Stimulated activated CD4-positive, alpha-beta T cell treated with anti-CD3 and anti-CD28 coated beads, Interleukin-4, amount 100 ng/mL, for 4 hours (primary cell): ENCODE results near the gene TMPRSS6.

Experiments
- DNase-seq, 2 experiments: peaks; one replicate each; pipeline ENCODE4 v3.0.0-alpha.2; 2020

TMPRSS6 gene

DNA sequence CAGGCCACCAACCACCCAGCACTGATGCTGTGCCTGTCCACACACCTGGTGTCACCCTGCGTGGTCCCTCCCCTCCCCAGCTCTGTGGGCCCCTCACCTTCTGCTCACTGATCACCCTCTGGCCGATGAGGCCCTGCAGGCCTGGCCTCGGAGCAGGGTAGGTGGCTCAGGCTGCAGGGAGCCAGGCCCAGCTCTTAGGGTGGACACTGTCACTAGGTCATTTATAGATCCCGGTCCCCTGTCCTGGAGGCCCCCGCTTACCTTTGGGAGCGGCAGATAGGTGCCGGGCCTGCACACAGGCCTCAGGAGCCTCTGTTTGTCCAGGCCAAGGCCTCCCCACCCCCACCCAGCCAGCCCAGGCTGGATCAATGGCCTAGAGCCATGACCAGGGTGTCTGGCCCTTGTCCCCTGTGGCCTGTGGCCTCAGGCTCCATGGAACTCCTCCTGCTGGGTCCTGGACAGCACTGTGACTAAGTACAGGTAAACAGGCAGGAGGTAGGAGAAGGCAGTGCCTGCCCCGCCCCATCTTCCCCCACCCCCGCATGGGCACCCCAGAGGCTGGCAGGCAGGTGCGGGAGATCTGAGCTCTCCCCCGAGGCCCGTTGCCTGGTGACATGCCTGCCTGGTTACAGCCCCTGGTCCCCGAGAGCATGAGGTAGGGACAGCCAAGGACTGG is at the start of gene TMPRSS6:
Gene TMPRSS6 (minus strand): TSS at position 472 of the 676 bp plus-strand sequence. CDS start 6,296 bp downstream, outside the sequence.
- DNase-seq = no peak

DNA sequence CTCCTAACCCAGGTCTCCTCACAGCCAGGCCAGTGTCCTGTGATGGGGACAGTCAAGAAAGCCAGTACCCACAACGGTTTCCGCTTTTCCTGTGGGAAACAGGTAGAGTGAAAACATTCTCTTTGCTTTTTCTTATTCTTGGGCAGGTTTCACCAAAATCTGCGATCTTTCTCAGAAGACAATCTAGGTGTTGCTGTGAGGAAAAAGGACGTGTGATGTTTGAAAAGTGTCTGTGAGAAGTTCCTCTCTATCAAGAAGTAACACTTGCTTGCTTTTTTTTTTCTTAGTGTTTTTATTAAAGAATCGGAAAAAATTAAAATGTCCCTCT is 49.4 kb upstream of the TMPRSS6 start:
- DNase-seq = no peak

DNA sequence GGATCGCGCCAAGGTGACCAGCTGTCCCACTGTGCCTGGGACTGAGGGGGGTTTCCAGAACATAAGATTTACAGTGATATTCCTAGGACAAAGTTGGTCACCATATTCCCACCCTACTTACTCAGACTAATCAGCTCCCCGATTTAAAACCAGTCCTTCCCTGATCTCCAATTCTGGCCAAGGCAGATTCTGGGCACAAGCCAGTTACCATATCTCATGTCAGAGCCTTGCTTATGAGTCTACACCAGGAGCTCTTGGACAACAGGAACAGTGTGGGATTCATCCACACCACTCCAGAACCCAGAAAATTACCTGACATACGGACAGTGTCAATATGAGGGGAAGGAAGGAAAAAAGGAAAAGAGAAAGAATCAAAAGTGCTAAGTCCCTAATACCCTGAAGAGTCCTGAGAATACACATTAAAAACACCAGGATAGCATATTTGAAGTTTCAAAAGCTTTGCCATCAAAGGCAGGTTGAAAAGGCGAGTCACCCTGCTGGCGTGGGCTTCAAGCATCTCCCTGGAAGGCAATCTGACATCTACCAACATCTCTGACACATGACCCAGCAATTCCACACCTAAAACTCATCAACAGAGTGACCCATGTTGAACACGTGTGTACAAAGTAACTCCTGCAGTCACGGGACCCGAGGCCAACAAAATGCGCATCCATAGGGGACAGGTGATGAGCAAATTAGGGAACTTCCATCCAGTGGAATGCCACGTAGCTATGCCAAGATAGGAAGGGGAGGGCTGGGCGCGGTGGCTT is 48.2 kb upstream of the TMPRSS6 start:
- DNase-seq = no peak

DNA sequence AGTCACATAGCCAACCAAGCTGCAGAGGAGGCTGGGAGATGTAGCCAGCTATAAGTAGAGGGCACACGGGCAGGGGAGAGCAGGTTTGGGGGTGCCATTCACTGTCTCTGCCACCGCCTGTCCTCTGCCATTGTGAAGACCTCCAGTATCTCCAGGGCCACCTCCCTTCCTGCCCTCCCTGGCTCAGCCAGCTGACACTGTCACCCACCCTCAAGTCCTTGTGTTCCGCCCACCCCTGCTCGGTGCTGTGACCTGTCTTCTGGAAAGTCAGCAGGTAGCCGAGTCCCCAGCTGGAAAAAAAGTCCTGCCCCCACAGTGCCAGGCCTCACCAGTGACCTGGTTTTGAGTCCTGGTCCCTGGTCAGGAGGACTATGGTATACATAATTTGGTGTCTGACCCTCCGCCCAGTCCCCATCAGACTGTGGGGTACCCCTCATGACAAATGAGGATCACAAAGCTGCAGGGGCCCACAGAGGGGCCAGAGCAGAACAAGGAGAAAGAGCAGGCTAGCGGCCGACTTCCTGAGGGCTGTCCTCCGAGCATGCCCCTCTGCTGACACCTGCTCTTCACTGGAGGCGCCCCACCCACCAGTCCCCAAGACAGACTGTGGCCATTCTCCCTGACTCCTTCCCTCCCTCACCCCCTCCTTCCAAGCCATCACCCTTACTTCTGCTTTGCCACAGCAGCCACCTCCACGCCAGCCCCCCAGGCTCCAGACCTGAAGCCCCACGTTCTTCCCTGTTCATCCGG is 47.3 kb upstream of the TMPRSS6 start:
- no peak for DNase-seq

DNA sequence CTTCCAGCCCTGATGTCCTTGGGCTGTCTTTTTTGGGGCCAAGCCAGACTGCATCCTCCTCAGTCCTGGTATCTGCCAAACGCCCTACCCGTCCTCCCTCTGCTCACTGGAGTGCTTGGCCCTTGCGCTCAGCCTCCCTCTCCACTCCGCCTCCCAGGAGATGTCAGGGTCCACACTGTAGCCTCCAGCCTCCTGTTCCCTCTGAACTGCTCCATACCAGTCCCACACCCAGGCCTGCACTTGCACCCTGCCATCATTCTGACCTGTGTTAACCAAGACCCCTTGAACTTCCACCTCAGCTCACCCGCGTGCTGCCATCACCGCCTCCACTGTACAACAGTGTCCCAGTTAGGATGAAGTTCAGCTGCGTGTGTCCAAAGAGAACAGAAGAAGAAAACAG is 46.5 kb upstream of the TMPRSS6 start:
- no peak for DNase-seq

DNA sequence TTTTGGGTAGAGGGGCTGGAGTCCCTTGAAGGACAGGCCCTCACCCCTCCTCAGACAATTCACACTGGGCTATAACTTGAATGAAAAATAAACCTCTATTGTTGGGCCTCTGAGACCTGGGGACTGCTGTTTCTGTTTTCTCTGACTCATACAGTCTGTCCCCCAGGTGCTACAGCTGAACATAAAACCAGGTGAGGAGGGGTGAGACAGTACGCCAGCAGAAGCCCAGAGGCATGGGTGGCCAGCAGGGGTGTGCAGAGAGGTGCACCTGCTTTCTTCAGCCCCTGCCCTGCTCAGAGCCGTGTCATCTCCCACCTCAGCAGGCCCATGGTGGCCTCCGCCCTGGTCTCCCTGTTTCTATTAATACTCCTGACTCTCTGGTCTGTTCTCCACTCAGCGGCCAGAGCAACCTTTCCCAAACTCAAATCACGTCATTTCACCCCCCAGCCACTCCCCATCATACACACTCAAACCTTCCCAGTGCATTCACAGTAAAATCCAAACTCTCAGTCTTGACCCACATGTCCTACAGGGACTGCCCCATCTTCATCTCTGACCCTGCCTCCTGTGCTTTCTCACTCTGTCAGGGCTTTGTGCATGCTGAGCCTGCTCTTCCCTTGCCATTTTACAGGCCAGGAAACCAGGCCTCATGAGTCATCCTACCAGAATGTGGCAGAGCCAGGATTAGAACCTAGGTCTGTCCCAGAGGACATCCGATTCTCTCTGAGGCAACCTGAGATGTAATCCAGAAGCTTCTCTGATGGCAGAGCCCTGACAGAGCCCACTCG is 45.6 kb upstream of the TMPRSS6 start:
- DNase-seq = no peak

DNA sequence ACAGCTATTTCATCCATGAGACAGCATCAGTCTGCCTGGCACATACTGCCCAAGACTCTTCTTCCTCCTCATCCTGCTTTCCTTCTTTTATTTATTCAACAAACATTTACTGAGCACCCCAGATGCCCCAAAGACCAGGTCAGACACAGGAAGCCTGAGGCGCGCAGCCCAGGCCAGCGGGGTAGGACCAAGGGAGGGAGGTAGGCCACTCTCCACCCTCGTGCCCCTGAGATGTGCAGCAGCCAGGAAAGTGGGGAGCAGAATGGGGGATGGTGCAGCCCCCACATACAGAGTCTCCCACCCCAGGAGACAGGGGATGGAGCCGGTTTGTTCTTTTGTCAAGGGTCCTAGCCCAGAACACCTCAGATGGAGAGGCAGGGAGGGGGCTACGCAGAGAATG is 44.4 kb upstream of the TMPRSS6 start:
- no peak for DNase-seq

DNA sequence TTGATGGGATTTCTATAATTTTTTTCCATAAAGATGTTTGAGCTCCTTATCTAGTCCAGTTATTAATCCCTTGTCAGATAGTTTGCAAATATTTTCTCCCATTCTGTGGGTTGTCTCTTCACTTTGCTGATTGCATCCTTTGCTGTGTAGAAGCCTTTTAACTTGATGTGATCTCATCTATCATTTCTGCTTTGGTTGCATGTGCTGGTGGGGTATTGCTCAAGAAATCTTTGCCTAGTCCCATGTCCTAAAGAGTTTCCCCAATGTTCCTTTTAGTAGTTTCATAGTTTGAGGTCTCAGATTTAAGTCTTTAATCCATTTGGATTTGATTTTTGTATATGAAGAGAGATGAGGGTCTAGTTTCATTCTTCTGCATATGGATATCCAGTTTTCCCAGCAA is 41.9 kb upstream of the TMPRSS6 start:
- no peak for DNase-seq

DNA sequence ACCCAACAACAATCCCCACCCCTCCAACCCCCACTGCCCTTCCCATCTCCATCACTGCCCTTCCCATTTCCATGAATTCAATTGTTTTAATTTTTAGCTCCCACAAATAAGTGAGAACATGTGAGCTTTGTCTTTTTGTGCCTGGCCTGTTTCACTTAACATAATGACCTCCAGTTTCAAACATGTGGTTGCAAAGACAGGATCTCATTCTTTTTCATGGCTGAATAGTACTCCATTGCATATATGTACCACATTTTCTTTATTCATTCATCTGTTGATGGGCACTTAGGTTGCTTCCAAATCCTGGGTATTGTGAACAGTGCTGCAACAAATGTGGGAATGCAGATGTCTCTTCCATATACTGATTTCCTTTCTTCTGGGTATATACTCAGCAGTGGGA is 41.2 kb upstream of the TMPRSS6 start:
- DNase-seq = no peak

DNA sequence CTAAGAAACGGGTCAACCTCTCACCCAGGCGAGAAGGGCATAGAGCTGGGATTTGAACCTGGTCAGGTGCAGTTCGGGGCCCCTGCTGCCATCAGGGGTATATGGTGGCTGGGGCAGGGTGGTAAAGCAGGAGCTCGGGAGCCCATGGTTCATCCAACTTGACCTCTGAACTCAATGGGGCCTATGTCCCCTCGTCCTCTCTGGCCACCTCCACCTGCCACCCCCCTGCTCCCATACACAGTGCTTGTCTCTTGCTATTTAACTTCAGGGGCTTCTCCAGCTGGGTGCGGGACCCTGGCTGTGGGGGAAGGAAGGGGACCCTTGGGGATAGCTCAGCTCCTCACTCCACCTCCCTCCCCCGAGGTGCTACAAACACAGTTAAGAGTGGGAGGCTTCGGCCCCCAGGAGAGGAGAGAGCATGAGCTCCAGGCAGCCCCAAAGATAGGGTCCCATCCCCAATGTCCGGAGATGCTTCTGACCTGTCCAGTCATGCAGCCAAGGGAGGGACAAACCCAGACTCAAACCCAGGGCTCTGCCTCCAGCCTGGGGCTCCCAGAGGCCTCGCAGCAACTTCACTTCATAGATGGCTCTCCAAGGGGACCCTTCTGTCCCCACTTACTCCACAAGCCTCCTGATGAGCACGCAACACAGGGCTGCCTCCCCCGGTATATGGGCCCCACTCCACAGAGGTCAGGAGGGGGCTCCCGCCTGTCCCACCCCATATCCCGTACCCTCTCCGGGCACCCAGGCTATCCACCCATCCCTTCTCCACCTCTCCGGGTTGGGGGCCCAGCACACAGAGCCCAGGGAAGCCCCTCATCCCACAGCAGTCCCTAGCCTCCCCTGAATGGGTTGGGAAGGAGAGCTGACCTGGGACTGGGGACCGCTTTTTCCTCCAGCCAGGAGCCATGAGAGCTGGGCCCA is 39.5 kb upstream of the TMPRSS6 start:
- DNase-seq = no peak

DNA sequence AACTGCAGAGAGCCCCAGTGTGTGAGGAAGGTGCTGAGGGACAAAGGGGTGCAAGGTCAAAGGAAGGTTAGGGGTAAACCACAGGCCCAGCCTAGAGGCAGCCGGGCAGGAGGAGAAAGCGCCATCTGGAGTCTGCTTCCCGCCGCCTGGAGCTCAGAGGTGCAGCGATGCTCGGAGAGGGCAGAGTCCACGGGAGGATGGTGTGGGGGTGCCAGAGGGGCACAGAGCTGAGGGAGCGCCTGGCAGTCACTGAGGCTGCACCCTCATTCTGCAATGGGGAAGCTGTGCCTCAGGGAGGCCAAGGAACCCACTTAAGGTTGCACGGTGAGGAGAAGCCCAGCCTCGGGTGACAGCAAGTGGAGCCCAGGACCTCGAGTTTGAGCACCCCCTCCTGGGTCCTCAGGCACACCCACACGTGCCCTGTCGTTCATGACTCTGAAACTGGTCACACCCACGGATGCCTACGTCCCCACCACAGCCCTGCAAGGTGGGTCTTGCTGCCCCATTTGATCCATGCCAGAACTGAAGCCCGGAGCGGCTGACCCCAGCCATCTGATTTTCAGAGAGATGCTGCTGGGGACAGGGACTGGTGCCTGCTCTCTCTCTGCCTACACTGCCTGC is 38.6 kb upstream of the TMPRSS6 start:
- peak in 1 of 2 experiments; percentile 56 for DNase-seq

DNA sequence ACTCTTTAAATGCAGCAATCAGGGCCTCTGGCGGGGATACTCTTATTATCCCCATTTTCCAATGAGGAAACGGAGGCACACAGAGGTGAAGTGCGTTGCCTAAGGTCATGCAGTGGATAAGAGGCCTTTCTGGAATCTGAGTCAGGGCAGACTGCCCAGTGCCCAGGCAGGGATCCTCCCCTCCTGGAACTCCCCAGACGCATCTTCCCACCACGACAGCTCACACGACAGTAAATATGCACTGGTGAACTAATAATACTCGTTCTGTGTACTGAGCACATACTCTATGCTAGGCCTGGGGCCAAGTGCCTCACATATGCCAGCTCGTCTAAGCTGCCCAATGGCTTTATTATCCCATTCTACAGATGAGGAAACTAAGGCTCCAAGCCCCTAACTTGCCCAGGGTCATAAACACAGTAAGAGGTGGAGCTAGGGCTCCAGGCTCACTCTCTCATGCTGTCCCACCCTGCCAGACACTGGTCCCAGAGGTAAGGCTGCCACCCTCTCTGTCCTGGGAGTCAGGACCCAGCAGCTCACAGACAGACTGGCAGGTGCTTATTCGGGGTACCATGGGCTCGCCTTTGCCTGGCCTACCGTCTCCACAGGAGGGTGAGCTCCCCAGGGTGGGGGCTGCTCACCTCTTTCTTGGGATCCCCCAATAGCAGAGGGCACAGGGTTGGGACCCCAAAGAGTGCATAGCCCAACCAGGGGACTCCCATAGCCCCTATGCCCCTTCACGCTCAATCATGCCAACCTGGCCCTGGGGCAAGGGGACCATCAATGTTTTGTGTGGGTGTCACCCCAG is 37.9 kb upstream of the TMPRSS6 start:
- DNase-seq = no peak

DNA sequence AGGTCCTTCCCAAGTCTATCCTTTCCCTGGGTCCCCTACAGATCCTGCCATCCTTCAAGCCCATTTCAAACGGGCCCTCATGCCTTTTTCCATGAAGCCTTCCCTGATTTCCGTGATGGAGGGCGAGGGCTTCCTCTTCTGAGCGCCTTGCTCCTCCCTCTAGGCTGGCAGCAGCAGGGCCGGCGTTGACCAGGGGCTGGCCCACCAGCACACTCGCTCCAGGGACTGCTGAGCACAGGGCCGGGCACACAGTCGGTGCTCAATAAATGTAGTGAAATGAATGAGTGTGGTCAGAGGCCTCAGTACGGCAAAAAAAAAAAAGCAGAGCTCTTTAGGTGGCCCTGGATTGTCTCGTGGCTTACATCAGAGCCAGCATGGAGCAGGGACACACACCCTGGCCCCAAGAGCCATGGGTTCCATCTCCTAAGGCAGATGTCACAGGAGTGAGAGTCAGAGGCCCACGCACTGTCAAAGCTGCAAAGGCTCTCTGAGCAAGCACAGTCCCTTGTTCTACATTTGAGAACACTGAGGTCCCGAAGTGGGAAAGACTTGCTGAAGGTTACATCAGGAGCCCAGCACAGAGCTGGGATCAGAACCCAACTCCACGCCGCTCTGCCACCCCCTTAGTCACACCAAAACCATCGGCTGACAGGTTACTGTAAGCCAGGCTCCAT is 37.1 kb upstream of the TMPRSS6 start:
- no peak for DNase-seq

DNA sequence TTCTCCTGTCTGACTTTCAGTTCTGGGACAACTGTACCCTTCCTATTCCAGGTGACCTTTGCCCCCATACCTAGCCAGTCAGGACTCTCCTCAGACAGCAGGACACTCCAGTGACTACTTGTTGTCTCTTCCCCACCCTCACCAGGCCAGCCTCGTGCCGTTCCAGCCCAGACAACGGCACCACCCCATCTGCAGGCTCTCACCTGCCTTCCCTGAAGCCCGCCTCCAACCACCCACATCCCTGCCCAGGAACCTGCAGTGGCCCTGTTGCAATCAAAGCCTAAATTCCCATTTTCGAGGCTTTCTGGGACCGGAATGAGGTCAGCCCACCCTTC is 36.5 kb upstream of the TMPRSS6 start:
- no peak for DNase-seq

DNA sequence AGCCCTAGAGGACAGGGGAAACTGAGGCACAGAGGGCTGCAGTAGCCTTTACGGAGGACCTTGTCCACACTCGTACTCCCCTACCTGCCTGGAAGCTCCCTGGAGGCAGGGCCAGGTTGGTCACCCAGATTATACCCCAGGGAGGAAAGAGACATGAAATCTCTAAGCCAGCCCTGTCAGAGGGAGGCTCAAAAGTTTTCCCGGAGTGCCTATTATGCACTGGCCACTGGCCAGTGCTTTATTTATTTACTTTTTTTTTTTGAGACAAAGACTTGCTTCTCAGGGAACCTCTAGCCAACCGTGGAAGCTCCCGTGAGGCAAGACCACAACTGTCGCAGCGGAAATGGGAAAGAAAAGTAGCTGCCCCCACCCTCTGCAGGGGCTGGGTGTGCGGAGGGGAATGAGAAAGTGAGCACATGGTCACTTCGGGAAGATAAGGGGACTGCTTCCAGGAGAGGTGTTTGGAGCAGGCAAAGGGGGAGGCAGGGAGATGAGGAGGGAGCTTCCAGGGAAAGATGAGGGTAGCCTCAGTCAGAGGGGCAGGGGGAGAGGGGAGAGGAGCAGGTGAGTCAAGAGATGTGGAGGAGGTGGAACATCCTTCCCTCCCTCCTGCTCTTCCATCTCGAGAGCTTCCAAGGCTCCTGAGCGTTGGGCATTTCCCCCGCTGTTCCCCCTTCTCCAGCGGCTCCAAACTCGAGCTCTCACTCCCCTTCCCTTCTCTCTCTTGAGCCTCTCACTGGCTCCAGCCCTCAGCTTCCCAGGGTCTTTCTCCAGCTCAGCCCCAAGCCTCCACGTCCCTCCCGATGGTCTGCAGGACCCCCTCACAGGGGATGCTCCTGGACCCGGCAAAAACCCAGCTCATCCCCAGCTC is 35.9 kb upstream of the TMPRSS6 start:
- DNase-seq = no peak

DNA sequence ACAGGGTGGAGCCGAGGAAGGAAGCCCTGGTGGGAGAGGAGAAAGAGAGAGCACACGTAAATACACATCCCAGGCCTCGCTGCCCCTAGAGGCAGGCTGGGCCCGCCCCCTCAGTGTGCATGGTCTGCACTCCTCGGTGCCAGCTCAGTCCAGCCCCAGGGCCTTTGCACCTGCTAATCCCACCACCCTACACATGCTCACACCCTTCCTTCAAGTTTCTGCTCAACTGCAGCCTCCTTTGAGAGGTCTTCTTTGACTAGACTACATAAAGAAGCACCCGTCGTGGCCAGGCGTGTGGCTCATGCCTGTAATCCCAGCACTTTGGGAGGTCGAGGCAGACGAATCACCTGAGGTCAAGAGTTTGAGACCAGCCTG is 34.7 kb upstream of the TMPRSS6 start:
- no peak for DNase-seq

DNA sequence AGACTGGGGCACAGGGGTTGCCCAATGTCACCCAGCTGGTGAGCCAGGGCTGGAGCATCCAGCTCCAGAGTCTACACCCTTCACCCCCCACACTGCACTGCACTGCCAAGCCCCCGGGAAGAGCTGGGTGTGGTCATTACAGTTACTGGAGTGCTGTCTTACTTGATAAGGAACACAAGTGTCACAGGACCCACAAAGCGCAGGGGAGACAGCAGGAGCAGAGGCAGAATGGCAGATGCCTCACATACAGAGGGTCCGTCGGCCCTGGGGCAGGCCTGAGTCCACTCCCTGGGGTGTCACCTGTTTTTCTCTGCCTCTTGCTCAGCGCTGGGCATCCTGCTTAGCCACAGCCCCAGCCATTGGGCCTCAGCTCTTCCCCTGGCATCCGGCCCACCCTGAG is 32.5 kb upstream of the TMPRSS6 start:
- no peak for DNase-seq

DNA sequence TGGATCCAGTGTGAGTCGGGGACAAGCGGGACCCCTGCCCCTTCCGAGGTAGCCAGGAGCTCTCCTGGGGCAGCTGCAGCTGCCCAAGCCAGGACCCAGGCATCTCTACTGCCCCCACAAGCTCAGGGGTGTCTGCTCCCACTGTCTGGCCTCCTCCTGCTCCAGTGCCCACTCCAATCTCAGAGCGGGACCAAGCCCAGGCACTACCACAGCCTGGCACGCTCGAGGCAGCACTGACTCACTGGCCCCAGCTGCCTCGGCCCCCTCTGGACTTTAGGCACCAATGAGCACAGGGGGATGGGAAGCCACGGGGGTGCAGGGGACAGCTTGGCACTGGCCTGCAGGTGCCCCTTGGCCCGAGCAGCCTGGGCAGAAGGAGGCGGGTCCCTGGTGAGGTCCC is 32.0 kb upstream of the TMPRSS6 start:
- DNase-seq = no peak

DNA sequence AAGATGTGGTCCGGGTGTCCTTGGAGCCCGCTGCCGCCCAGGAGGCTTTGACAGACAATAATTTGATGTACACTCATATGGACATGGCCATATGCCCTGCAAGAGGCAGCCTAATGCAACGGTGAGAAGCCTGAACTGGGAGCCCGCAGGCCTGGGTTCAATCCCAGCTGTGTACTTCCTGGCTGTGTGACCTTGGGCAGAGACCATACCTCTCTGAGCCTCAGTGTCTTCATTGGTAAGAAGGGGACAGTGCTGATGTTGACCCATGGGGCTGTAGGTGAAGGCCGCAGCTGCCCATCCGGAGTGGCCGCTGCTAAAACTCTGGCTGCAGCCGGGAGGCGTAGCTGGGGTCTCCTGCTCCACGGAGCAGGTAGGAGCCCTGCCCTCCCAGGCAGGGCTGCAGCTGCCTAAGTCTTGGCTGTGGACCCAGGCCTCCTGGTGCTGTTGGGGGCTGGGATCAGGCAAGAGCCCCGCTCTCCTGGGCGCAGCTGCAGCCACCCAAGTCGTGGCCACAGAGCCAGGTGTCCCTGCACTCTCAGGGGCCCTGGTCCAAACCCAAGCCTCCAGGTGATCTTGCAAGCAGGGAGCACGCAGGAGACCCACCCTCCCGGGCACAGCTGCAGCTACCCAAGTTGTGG is 31.3 kb upstream of the TMPRSS6 start:
- no peak for DNase-seq
